GM20000 (cell line): Measurements from ENCODE around the gene SUN1.

ENCODE experiments used
- DNase-seq: peaks from one replicate; pipeline ENCODE4 v3.0.0; 2012; ENCODE audit warnings: low spot score
- CTCF ChIP-seq: IDR thresholded peaks from 2 replicates; pipeline ENCODE4 v1.5.1; 2012; ENCODE audit warnings: mild to moderate bottlenecking, control low read depth; ENCODE audit errors: extremely low read depth, missing control alignments

SUN1 gene

GRCh38 chr7:833601-834258 is 1.5 kb downstream of the SUN1 start:
- TF ChIP-seq CTCF: no peak
- DNase-seq: no peak

GRCh38 chr7:834277-834676 is 2.0 kb downstream of the SUN1 start:
- DNase-seq: no peak
- no peak for TF ChIP-seq CTCF

DNA sequence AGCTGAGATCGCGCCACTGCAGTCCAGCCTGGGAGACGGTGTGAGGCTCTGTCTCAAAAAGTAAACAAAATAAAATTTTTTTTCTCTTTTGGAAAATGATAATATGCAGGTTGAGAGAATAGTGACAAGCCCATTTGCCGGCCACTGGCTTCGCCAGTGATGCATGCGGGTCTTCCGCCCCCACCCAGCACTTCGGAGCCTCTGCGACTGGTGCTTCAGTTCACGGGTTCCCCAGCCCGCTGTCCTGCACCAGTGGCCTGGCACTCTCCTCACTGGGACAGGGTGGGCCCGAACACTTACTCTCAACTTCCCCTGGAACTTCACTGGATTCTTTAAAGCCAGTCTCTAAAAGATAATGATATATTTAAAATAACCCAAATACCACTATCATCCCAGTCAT is 2.7 kb downstream of the SUN1 start:
- DNase-seq: no peak
- no peak for TF ChIP-seq CTCF

DNA sequence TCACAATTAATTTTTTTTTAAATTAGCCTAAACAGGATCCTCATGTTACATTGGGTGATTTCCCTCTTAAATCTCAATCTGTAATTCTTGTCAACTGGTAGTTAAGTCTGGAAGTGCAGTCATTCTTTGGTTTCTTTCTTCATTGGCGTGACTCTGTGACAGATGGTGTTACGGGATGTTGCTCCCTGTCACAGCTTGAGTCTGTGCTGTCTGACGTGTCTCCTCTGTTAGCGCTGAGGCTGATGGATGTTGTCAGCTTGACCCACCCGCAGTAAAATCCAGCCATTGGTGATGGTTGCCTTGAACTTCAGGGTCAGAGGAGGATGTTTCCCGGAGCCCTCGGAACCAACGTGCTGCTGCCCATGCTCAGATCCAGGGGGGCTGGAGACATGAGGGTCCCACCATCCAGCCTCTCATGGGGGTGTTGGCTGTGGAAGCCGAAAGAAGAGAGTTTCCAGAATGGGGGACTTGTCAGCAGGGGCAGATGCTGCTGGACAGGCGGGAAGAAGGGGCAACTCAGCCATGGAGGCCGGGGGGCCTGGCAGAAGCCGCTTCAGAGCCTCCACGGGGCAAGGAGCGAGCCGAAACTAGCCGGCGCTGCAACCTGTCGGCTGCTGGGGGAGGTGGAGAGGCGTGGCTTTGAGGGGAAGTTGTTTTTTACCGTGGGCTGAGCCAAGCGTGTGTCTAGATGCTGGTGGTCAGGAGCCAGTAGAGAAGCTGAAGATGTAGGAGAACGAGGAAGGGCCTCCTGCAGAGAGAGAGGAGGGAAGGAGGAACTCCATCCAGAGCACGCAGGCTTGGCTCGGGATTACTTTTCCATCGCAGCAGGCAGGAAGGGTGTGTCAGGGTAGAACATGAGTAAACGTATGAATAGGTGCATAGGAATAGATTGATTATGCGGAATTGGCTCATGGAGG is 3.5 kb downstream of the SUN1 start:
- no peak for DNase-seq
- no peak for TF ChIP-seq CTCF

DNA sequence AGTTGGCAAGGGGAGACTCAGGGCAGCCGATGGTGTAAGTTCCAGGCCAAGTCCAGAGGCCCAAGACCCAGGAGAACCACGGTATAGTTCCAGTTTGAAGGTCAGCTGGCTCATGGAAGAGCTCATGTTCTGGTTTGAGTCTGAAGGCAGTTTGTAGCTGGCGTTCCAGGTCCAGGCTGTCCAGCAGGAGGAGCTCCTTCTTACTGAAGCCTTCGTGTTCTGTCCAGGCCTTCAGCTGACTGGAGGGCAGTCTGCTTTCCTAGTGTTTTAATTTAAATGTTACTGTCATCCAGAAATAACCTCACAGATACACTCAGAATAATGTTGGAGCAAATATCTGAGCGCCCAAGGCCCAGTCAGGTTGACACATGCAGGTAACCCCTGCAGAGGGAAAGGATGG is 4.2 kb downstream of the SUN1 start:
- no peak for TF ChIP-seq CTCF
- no peak for DNase-seq

DNA sequence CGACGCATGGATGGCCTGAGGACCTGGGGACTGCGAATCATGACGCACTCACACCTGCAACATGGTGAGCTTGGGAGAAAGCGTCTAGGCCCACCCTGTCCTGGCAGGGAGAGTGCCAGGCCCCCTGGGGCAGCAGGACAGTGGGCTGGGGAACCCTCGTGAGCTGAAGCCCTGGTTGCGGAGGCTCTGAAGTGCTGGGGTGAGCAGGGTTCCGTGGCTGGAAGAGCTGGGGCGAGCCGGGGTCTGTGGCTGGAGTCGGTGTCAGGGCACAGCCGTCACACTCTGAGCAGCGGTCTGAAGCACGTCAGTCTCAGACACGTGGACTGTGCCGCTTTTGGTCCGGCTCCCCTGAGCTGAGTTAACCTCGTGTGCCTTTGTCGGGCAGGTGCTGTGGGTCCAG is 4.7 kb downstream of the SUN1 start:
- no peak for DNase-seq
- no peak for TF ChIP-seq CTCF

DNA sequence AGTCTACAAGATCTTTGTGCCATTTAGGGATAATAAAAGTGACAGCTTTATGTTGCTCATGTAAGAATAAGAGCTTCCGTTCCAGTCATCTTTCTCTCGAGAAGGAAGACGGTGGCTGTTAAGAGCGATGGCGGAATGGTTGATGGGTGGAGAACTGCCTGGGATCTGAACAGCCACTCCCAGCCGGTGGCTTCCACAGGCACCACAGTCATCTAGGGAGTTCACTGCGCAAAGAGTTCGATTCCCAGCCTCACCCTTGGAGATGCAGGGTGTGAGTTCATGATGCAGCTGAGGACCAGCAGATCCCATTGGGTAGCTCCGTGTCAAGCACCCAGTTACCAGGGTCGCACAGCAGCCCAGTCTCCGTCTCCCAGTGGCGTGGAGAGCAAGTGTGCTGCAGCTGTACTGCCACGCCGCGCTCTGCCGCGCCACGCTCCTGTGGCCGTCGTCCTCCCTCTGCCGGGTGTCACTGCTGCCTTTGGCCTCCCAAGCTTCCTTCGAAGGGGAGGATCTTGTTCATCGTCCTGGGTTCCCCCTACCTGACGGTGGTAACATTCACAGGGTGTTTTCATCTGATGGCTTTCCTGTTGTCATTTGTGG is 7.8 kb downstream of the SUN1 start:
- no peak for TF ChIP-seq CTCF
- no peak for DNase-seq
